HG03378 (cell line): ENCODE results near the gene STK38L.
A peak's percentile ranks its signal among the peaks of the same experiment; 100 is the strongest.
"Not testable (repeated sequence)": the region's sequence is repeated elsewhere in the genome, so short reads cannot be mapped to it uniquely, and the experiment has no call there.

Experiments
- ATAC-seq: cut with Tn5 transposase; IDR thresholded peaks from one replicate; pipeline ENCODE4 v1.9.1; 2021; ENCODE audit warnings: mild to moderate bottlenecking, moderate library complexity; ENCODE audit not compliant: unreplicated experiment

The STK38L gene

GRCh38 chr12:27226407-27226929 is 17.6 kb upstream of the STK38L start:
- ATAC-seq, result no peak

GRCh38 chr12:27229367-27229766 is 14.7 kb upstream of the STK38L start:
- no peak for ATAC-seq

GRCh38 chr12:27231374-27231773 is 12.7 kb upstream of the STK38L start:
- ATAC-seq, result not testable (repeated sequence)

GRCh38 chr12:27233814-27234213 is 10.3 kb upstream of the STK38L start:
- ATAC-seq, result no peak

- no peak for ATAC-seq
Measured at GRCh38 chr12:27236498-27236897, 7.6 kb upstream of the STK38L start.

GRCh38 chr12:27237790-27238771 is 6.0 kb upstream of the STK38L start:
- peak; percentile 69 for ATAC-seq

- no peak for ATAC-seq
Measured at GRCh38 chr12:27243006-27243405, 1.1 kb upstream of the STK38L start.

GRCh38 chr12:27244689-27245488 is 803 bp downstream of the STK38L start:
- no peak for ATAC-seq

- ATAC-seq, result no peak
Measured at GRCh38 chr12:27246141-27246540, 2.1 kb downstream of the STK38L start.

GRCh38 chr12:27246774-27247173 is 2.7 kb downstream of the STK38L start:
- ATAC-seq, result no peak

- ATAC-seq, result no peak
Measured at GRCh38 chr12:27252934-27253333, 8.8 kb downstream of the STK38L start.

GRCh38 chr12:27253347-27253746 is 9.3 kb downstream of the STK38L start:
- no peak for ATAC-seq

- ATAC-seq, result no peak
Measured at GRCh38 chr12:27255806-27256205, 11.7 kb downstream of the STK38L start.

- no peak for ATAC-seq
Measured at GRCh38 chr12:27257104-27257843, 13.2 kb downstream of the STK38L start.

- no peak for ATAC-seq
Measured at GRCh38 chr12:27260746-27261145, 16.7 kb downstream of the STK38L start.

GRCh38 chr12:27261866-27262265 is 17.8 kb downstream of the STK38L start:
- no peak for ATAC-seq

GRCh38 chr12:27270148-27270547 is 26.1 kb downstream of the STK38L start:
- no peak for ATAC-seq

- no peak for ATAC-seq
Measured at GRCh38 chr12:27271206-27271605, 27.1 kb downstream of the STK38L start.

GRCh38 chr12:27272373-27273028 is 28.4 kb downstream of the STK38L start:
- ATAC-seq, result no peak

GRCh38 chr12:27273114-27273513 is 29.0 kb downstream of the STK38L start:
- ATAC-seq, result no peak
